ENCODE results near the gene MYH6.
"Not testable (repeated sequence)": the region's sequence is repeated elsewhere in the genome, so short reads cannot be mapped to it uniquely, and the experiment has no call there.

MYH6 gene

DNA sequence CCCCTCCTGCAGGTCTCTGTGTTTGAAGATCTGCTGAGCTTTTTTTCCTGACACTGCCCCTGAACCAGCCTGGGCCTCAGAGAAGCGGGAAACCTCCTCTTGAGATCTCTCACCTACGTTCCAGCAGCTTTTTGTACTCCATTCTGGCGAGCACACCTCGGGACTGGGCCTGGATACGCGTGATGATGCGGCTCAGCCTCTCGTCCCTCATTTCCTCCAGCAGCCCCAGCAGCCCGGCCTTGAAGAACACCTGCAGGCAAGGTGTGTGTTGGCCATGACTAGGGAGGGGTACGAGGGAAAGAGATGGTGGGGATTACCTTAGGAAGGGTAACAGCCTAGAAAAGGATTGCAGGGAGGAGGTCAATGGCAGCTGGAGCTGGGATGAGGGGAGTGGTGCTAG, 17.1 kb upstream of the MYH6 start:
- no peak for TF ChIP-seq POLR2AphosphoS5 (IDR thresholded peaks at IDR 0.05; ENCODE audit: low read depth)
- no peak for TF ChIP-seq GABPA (IDR thresholded peaks at IDR 0.05; ENCODE audit: low read depth)
- TF ChIP-seq, protein P1, sequence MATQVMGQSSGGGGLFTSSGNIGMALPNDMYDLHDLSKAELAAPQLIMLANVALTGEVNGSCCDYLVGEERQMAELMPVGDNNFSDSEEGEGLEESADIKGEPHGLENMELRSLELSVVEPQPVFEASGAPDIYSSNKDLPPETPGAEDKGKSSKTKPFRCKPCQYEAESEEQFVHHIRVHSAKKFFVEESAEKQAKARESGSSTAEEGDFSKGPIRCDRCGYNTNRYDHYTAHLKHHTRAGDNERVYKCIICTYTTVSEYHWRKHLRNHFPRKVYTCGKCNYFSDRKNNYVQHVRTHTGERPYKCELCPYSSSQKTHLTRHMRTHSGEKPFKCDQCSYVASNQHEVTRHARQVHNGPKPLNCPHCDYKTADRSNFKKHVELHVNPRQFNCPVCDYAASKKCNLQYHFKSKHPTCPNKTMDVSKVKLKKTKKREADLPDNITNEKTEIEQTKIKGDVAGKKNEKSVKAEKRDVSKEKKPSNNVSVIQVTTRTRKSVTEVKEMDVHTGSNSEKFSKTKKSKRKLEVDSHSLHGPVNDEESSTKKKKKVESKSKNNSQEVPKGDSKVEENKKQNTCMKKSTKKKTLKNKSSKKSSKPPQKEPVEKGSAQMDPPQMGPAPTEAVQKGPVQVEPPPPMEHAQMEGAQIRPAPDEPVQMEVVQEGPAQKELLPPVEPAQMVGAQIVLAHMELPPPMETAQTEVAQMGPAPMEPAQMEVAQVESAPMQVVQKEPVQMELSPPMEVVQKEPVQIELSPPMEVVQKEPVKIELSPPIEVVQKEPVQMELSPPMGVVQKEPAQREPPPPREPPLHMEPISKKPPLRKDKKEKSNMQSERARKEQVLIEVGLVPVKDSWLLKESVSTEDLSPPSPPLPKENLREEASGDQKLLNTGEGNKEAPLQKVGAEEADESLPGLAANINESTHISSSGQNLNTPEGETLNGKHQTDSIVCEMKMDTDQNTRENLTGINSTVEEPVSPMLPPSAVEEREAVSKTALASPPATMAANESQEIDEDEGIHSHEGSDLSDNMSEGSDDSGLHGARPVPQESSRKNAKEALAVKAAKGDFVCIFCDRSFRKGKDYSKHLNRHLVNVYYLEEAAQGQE (IDR thresholded peaks at IDR 0.05; ENCODE audit: insufficient replicate concordance, low read depth): no peak
- TF ChIP-seq SPI1 (IDR thresholded peaks at IDR 0.05; ENCODE audit: borderline replicate concordance, low read depth): no peak
- TF ChIP-seq, protein P2, sequence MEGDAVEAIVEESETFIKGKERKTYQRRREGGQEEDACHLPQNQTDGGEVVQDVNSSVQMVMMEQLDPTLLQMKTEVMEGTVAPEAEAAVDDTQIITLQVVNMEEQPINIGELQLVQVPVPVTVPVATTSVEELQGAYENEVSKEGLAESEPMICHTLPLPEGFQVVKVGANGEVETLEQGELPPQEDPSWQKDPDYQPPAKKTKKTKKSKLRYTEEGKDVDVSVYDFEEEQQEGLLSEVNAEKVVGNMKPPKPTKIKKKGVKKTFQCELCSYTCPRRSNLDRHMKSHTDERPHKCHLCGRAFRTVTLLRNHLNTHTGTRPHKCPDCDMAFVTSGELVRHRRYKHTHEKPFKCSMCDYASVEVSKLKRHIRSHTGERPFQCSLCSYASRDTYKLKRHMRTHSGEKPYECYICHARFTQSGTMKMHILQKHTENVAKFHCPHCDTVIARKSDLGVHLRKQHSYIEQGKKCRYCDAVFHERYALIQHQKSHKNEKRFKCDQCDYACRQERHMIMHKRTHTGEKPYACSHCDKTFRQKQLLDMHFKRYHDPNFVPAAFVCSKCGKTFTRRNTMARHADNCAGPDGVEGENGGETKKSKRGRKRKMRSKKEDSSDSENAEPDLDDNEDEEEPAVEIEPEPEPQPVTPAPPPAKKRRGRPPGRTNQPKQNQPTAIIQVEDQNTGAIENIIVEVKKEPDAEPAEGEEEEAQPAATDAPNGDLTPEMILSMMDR (IDR thresholded peaks at IDR 0.05; ENCODE audit: insufficient read depth, low read length): no peak
- H3K4me3 ChIP-seq (replicated peaks; ENCODE audit: insufficient read depth, low read length): no peak overlapping the region
- H3K27me3 ChIP-seq (ENCODE audit: insufficient read depth, poor library complexity, severe bottlenecking): peaks cover 2% of the 10 kb centered on the region
- no peak overlapping the region for H3K27ac ChIP-seq (replicated peaks)
- no peak for DNase-seq (ENCODE audit: low read depth in 1 of 2, low spot score in 1 of 2)

DNA sequence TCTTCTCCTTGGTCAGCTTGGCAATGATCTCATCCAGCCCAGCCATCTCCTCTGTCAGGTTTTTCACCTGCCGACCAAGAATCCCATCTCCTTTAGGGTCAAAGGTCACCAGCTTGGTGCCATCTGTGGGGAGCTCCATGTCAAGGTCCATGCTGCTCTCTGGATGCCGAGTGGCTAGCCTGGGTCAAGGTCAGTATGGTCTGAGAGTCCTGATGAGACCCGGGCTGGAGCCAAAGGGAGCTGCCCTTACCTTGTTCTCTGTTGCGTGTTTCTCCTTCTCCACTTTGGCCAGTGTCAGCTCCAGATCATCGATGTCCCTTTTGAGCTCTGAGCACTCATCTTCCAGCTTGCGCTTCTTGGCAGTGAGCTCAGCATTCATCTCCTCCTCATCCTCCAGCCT, 15.6 kb upstream of the MYH6 start:
- Histone ChIP-seq H3K4me3 (replicated peaks; ENCODE audit: insufficient read depth, low read length) (no peak overlapping the region), H3K27ac (replicated peaks) (no peak overlapping the region), H3K27me3 (ENCODE audit: insufficient read depth, poor library complexity, severe bottlenecking) (peaks cover 2% of the 10 kb centered on the region)
- no peak for DNase-seq (ENCODE audit: low read depth in 1 of 2, low spot score in 1 of 2)
- TF ChIP-seq SPI1 (IDR thresholded peaks at IDR 0.05; ENCODE audit: borderline replicate concordance, low read depth) (no peak), GABPA (IDR thresholded peaks at IDR 0.05; ENCODE audit: low read depth) (no peak), POLR2AphosphoS5 (IDR thresholded peaks at IDR 0.05; ENCODE audit: low read depth) (no peak)
- TF ChIP-seq, protein P2 (IDR thresholded peaks at IDR 0.05; ENCODE audit: insufficient read depth, low read length): no peak
- TF ChIP-seq, protein P1 (IDR thresholded peaks at IDR 0.05; ENCODE audit: insufficient replicate concordance, low read depth): no peak

DNA sequence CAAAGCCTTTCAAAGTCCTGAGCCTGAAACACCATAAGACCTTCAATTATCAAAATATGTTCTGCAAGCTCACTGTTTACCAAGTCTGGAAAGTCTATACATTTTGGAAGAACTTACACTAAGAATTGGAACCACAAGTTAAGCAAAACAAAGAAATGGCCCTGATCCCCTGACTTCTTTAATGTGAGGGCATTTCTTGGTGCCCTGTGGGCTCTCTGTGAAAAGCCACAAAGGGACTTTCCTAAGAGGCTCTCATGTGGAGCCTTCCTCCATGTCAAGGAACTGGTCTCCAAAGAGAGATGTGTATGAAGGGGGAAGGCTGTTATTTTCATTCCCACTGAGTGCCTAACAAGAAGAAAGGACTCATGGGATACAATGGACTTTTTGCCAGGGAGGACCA, 13.5 kb upstream of the MYH6 start:
- no peak for DNase-seq (ENCODE audit: low read depth in 1 of 2, low spot score in 1 of 2)
- peaks cover 2% of the 10 kb centered on the region for H3K27me3 ChIP-seq (ENCODE audit: insufficient read depth, poor library complexity, severe bottlenecking)
- TF ChIP-seq, protein P2 (IDR thresholded peaks at IDR 0.05; ENCODE audit: insufficient read depth, low read length): no peak
- no peak for TF ChIP-seq GABPA (IDR thresholded peaks at IDR 0.05; ENCODE audit: low read depth)
- no peak for TF ChIP-seq SPI1 (IDR thresholded peaks at IDR 0.05; ENCODE audit: borderline replicate concordance, low read depth)
- TF ChIP-seq, protein P1 (IDR thresholded peaks at IDR 0.05; ENCODE audit: insufficient replicate concordance, low read depth): no peak
- H3K4me3 ChIP-seq (replicated peaks; ENCODE audit: insufficient read depth, low read length): no peak overlapping the region
- no peak overlapping the region for H3K27ac ChIP-seq (replicated peaks)

DNA sequence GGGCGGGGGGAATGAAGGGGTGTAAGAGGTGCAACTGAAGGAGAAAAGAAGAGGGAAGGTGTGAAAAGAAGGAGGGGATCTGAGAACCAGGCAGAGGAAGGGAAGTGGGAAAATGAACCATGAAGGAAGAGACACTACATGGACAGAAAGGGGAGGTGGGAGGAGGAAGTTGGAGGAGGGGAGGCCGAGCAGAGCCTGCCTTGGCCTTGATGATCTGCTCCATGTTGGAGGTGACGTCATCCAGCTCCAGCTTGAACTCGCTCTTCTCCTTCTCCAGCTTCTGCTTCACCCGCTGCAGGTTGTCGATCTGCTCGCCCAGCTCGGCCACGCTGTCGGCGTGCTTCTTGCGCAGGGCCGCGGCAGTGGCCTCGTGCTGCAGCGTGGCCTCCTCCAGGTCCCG, 11.6 kb upstream of the MYH6 start:
- H3K4me3 ChIP-seq (replicated peaks; ENCODE audit: insufficient read depth, low read length); H3K27ac ChIP-seq (replicated peaks); DNase-seq (ENCODE audit: low read depth in 1 of 2, low spot score in 1 of 2); H3K27me3 ChIP-seq (ENCODE audit: insufficient read depth, poor library complexity, severe bottlenecking): not testable (repeated sequence)

Measured in HL-60 (cell line).